ENCODE results near the gene BORCS6.
A peak's percentile ranks its signal among the peaks of the same experiment; 100 is the strongest.

BORCS6 gene

DNA sequence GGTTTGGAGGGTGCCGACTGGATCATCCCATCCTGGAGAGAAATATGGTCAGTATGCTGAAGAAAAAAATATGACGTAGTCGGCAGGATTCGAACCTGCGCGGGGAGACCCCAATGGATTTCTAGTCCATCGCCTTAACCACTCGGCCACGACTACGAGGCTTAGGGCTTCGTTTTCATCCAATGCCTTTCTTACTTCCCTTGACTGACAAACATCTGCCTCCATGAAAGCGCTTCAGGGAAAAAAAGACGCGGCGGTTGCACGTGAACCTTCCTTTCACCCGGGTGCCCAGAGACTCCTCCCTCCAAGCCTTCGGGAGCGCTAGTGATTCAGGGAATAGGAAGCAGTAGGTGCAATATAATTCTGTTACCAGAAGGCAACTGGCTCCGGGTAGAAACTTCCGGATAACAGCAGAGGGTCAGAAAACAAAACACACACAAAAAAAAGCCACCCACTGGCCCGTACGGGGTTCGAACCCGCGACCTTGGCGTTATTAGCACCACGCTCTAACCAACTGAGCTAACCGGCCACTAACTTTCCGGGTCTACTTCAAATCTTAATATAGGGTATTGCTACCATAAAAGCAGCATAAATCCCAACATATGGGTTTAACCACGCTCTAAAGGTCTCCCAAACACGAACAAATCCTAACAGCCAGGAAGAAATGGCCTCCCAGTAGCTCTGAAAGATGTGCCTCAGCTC lies 36.7 kb upstream of the BORCS6 start:
- no peak for TF ChIP-seq CTCF (IDR thresholded peaks at IDR 0.05; ENCODE audit: extremely low read depth, missing control alignments)
- DNase-seq (ENCODE audit: low spot score): peak; percentile 56

DNA sequence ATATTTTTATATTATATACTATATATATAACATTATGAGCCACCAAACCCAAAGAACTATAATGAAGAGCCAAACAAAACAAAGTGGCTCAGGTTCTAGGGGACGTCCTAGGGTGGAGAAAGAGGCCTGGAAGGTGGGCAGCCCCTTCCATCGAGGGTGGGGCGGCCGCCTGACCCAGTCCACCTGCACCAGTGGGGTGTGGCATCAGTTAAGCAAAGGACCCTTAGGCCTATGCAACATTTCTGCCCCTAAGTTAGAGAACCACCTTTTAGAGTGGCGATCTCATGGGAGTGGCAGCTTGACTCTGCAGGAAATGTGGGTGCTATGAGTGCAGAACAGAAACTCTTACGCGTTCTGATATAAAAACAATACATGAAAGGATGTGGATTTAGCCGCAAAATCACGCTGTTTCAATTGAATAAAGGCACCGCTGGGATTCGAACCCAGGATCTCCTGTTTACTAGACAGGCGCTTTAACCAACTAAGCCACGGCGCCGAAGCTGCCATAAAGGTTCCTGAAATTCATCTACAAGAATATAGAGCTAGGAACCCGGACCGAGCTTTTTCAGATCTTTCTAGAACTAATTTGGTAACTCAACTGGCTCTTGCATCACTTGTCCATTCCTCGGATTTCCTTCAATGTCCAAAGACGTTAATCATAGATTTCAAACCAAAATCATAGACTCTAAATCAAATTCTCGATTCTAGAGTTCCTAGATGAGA lies 36.0 kb upstream of the BORCS6 start:
- no peak for TF ChIP-seq CTCF (IDR thresholded peaks at IDR 0.05; ENCODE audit: extremely low read depth, missing control alignments)

DNA sequence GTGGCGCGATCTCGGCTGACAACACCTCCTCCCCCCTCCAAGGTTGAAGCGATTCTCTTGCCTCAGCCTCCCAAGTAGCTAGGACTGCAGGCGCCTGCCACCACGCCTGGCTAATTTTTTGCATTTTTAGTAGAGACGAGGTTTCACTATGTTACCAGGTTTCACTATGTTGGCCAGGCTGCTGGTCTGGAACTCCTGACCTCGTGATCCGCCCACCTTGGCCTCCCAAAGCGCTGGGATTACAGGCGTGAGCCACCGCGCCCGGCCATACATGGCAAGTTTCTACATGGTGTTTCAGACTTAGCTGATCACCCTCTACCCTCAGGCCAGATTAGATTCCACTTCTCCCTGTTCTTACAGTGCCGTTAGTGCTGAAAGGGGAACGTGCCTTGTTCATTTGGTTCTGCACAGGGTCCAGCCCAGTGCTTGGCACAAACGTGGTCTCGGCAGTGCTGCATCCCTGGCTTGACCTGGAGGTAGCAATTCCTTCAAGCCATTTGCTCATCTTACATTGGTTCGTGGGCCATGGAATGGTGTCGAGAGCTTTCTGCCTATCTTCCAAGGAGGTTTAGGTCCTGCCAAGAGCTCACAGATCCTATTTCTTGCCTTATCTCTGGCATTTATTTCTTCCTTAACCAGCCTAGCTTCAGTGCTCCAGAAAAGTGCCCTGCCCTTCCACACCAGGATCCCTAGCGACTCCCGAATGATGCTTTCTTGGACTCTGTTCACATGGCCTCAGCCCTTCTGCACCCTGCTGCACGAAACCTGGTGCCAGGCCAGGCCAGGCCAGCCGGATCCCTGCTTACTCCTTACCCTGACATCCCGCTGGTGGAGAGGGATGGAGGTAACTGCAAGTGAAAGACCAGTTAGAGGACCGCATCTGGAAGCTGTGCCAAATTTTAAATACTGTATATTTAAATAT lies 35.2 kb upstream of the BORCS6 start:
- no peak for DNase-seq (ENCODE audit: low spot score)
- TF ChIP-seq CTCF (IDR thresholded peaks at IDR 0.05; ENCODE audit: extremely low read depth, missing control alignments): no peak

More for the DNA sequence above, 36.0 kb upstream of the BORCS6 start:
- no peak for DNase-seq (ENCODE audit: low spot score)

- DNase-seq (ENCODE audit: low spot score): peak; percentile 46
- peak; percentile 24 for TF ChIP-seq CTCF (IDR thresholded peaks at IDR 0.05; ENCODE audit: extremely low read depth, missing control alignments)
Observed at GRCh38 chr17:8223356-8224126, 33.6 kb upstream of the BORCS6 start.

DNA sequence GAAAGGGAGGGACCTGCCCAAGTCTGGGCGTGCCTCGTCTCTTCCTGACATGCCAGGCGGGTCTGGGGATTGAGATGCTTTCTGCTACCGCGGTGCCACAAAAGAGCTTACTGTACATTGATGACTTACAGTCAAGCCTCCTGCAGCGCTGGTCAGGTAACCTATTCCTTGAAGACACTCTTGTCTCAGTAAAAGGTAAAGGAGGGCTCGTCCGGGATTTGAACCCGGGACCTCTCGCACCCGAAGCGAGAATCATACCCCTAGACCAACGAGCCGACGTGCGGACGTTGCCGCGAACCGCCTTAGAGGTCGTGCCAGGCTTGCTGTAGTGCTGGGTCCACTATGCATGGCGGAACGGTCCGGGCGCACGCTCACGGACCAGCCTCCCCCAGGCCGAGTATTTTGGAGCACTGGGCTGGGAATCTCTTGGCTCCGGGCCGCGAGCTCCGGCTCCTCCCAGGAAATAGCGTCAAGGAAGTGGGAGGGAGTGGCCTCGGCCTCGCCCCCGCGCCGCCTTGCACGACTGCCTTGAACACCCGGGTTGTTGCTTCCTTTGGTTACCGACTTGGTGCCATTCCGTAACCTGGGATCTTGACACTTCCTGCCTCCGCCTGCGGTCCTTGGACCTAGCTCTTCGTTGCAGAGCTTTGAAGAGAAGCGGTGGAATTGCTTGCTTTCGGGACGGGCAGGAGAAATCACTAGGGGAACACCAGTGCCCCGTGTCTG lies 32.8 kb upstream of the BORCS6 start:
- TF ChIP-seq CTCF (IDR thresholded peaks at IDR 0.05; ENCODE audit: extremely low read depth, missing control alignments): no peak
- peak; percentile 66 for DNase-seq (ENCODE audit: low spot score)

GRCh38 chr17:8222380-8222629 lies 32.3 kb upstream of the BORCS6 start:
- peak; percentile 56 for DNase-seq (ENCODE audit: low spot score)
- TF ChIP-seq CTCF (IDR thresholded peaks at IDR 0.05; ENCODE audit: extremely low read depth, missing control alignments): no peak
